GM12878 (cell line): ENCODE results near the gene STK11. TPM values are rescaled to one million over a fixed set of nuclear protein-coding genes. Genes with fewer than 3 reads are reported as not detected.

Experiments used
- ATAC-seq: fragments of 200-7000 bp; cut with Tn5 transposase; 3 replicates; pipeline ENCODE4 v1.9.1; 2020; ENCODE audit warnings: mild to moderate bottlenecking, moderate library complexity
- BruUV-seq: library from RNA; stranded (reverse); fragments of 400-500 nt; replicated peaks from 2 replicates; lab custom pipeline; 2021; lab: Mats Ljungman, UMichigan
- CTCF ChIA-PET: fragments of 300-600 bp; sonication (Branson Sonifier 250); formaldehyde crosslinking; extraction: SDS; loops from one replicate; lab custom pipeline; 2021; ENCODE audit warnings: inconsistent platforms; lab: Yijun Ruan, JAX
- POLR2A ChIA-PET: fragments of 350-600 bp; formaldehyde crosslinking; extraction: SDS; loops from one replicate; lab custom pipeline; 2021; ENCODE audit warnings: inconsistent platforms; lab: Charles Lee
- RAD21 ChIA-PET: fragments of 300-600 bp; sonication (Branson Sonifier 250); formaldehyde crosslinking; loops from one replicate; lab custom pipeline; 2023; ENCODE audit warnings: antibody characterized with exemption; ENCODE audit not compliant: unreplicated experiment; lab: Charles Lee
- SMC1A ChIA-PET: fragments of 300-600 bp; sonication (Branson Sonifier 250); formaldehyde crosslinking; loops from one replicate; lab custom pipeline; 2023; ENCODE audit not compliant: unreplicated experiment, uncharacterized antibody; lab: Charles Lee
- DNase-seq: peaks from one replicate; pipeline ENCODE4 v3.0.0-alpha.2; 2011; ENCODE audit warnings: low read depth, low spot score
- FAIRE-seq: peaks from 3 replicates; lab custom pipeline; 2011; peaks lifted over from hg19 to GRCh38; lab: Jason Lieb, UNC
- H2AFZ ChIP-seq: 2 replicates; pipeline ENCODE4 v1.6.0; 2011; ENCODE audit warnings: low read depth, low read length, control low read depth; ENCODE audit not compliant: control insufficient read depth
- H3K27ac ChIP-seq: 2 replicates; pipeline ENCODE4 v1.5.1; 2011; ENCODE audit warnings: control low read depth; ENCODE audit not compliant: control insufficient read depth, insufficient read depth
- H3K27me3 ChIP-seq, 2 experiments: replicated peaks in 1 of 2; 2 replicates each; pipeline versions ENCODE4 v1.6.0 to v1.6.1; 2011; ENCODE audit warnings: low read length in 1 of 2; ENCODE audit not compliant: control insufficient read depth in 2 of 2, insufficient read depth in 2 of 2
- H3K36me3 ChIP-seq, 2 experiments: 2 replicates each; pipeline ENCODE4 v1.5.1; 2011; ENCODE audit warnings: low read length in 1 of 2; ENCODE audit not compliant: control insufficient read depth in 2 of 2, insufficient read depth in 2 of 2
- H3K4me1 ChIP-seq: 2 replicates; pipeline ENCODE4 v1.6.1; 2011; ENCODE audit warnings: mild to moderate bottlenecking, low read length, moderate library complexity, mixed read lengths; ENCODE audit not compliant: control insufficient read depth, insufficient read depth
- H3K4me2 ChIP-seq: 2 replicates; pipeline ENCODE4 v1.6.0; 2011; ENCODE audit warnings: control low read depth; ENCODE audit not compliant: control insufficient read depth, insufficient read depth
- H3K4me3 ChIP-seq: fragments of 200-600 bp; sonication (generic); 2 replicates; pipeline ENCODE4 v1.5.1; 2016
- H3K79me2 ChIP-seq: 2 replicates; pipeline ENCODE4 v1.6.0; 2011; ENCODE audit warnings: low read length; ENCODE audit not compliant: control insufficient read depth, insufficient read depth
- H3K9ac ChIP-seq: 2 replicates; pipeline ENCODE4 v1.8.0; 2011; ENCODE audit warnings: low read length, control low read depth, mixed read lengths; ENCODE audit not compliant: control insufficient read depth, insufficient read depth
- H3K9me3 ChIP-seq: replicated peaks from 3 replicates; pipeline ENCODE4 v1.5.1; 2011; ENCODE audit warnings: mild to moderate bottlenecking, low read length; ENCODE audit not compliant: control insufficient read depth, insufficient read depth
- H4K20me1 ChIP-seq: 2 replicates; pipeline ENCODE4 v1.6.0; 2011; ENCODE audit not compliant: control insufficient read depth, insufficient read depth
- LARP7 ChIP-seq: fragments of 450-650 bp; IDR thresholded peaks from 2 replicates; pipeline ENCODE4 v1.6.1; 2017; ENCODE audit warnings: mild to moderate bottlenecking
- POLR2AphosphoS2 ChIP-seq: IDR thresholded peaks from 2 replicates; pipeline ENCODE4 v1.6.1; 2011; ENCODE audit warnings: low read depth, mild to moderate bottlenecking, low read length, improper control_type of control experiment, moderate library complexity
- ZBTB40 ChIP-seq: fragments of 450-650 bp; IDR thresholded peaks from 2 replicates; pipeline ENCODE4 v1.6.1; 2016; ENCODE audit warnings: mild to moderate bottlenecking, moderate library complexity, borderline replicate concordance
- WGBS: methylation state at CpG from one replicate; pipeline ENCODE4 v1.1.6; 2016; ENCODE audit warnings: low lambda C conversion rate; ENCODE audit not compliant: insufficient replicate concordance, insufficient coverage; ENCODE audit errors: missing lambda C conversion rate; 5-methylcytosine and 5-hydroxymethylcytosine counted together
- in situ Hi-C: fragments of 300-500 bp; cut with MboI; formaldehyde crosslinking; loops from 9 replicates; pipeline ENCODE4 v1.14.3; 2018; ENCODE audit warnings: mixed read lengths
- intact Hi-C: fragments of 100-400 bp; cut with micrococcal nuclease; formaldehyde crosslinking; loops from one replicate; pipeline ENCODE4 v1.14.2; 2022; ENCODE audit not compliant: unreplicated experiment
- polyA plus RNA-seq, 11 experiments: library from polyadenylated mRNA; depleted of rRNA in 4 of 11; unstranded in 6 of 11; stranded (reverse) in 5 of 11; fragments of >200 nt; fragmentation: Nextera tagmentation in 4 of 11; fragmentation: Illumina TruSeq in 1 of 11; extraction: Ambion mirVana in 4 of 11; extraction: Trizol in 1 of 11; gene quantifications; 1 replicate in 1 of 11; 2 replicates in 10 of 11; pipeline versions ENCODE4 v1.2.1 to v1.2.3, GENCODE V29; 2011 to 2016; ENCODE audit warnings: inconsistent platforms in 2 of 11, missing spikeins in 2 of 11, low read depth in 1 of 11
- total RNA-seq, 4 experiments: library from RNA; depleted of rRNA in 3 of 4; stranded (reverse); fragments of >200 nt in 3 of 4; fragmentation: Illumina TruSeq in 1 of 4; extraction: Trizol in 1 of 4; gene quantifications; 2 replicates each; pipeline versions ENCODE4 v1.2.1 to v1.2.3, GENCODE V29; 2013 to 2021

The STK11 gene
- total and polyA plus RNA-seq, 10 of the 15 experiments (the other 5 are each of a cell fraction or from before 2014, with no cell fraction given): 0.33 to 71.0 (median 23.8) TPM

GRCh38 chr19:1240925-1241324, 35.3 kb downstream of the STK11 start:
- Histone ChIP-seq H2AFZ (no peak overlapping the region; the same call in 1 of the 2 replicates), H3K4me2 (peak overlapping the region; percentile 85), H3K36me3 (no peaks in the 10 kb centered on the region; a peak in 2 of 4 replicates), H3K9ac (peak overlapping the region; percentile 85), H3K27me3 (peaks cover 0 to 10% of the 10 kb centered on the region in 2 experiments; a peak in 3 of 4 replicates), H4K20me1 (no peaks in the 10 kb centered on the region), H3K27ac (no peak overlapping the region), H3K9me3 (no peaks in the 10 kb centered on the region; the same call in 2 of the 3 replicates), H3K4me3 (peak overlapping the region; percentile 60; the same call in 1 of the 2 replicates), H3K4me1 (peaks cover 24% of the 10 kb centered on the region)
- ATAC-seq: no peak
- intact Hi-C loops: loop anchor here (5.0 to 10.0 kb wide), 2 partner anchors 139 to 316 kb away; partner anchors contain the start of genes ARID3A and GPX4
- SMC1A ChIA-PET: interaction anchor here (1.4 to 6.9 kb wide), 2 partner anchors 26 to 128 kb away, joined by 7 to 172 read pairs; partner anchors contain the start of gene CIRBP
- no peak for FAIRE-seq
- CTCF ChIA-PET: interaction anchor here (0.7 to 6.1 kb wide), 13 partner anchors 12 to 377 kb away, joined by 3 to 363 read pairs (median 3); partner anchors contain the start of genes CIRBP, RNU6-2 and SBNO2
- TF ChIP-seq ZBTB40: peak; percentile 20; the same call in 1 of the 2 replicates
- TF ChIP-seq LARP7: 0 out of 2 replicates have a peak, but pooled peaks have one; percentile 37
- no peak for TF ChIP-seq POLR2AphosphoS2
- TF ChIP-seq, all 136 proteins: peak for 2
- in situ Hi-C loops: no loop called here
- no TSS peak for BruUV-seq
- peaks cover 17% of the 10 kb centered on the region for H3K79me2 ChIP-seq
- 30% methylated on average over 15 of the region's 15 CpGs for WGBS
- no peak for DNase-seq
- POLR2A ChIA-PET: interaction anchor here (0.7 to 7.7 kb wide), 3 partner anchors 25 to 333 kb away, joined by 3 to 184 read pairs (median 4); partner anchors contain the start of gene CIRBP
- RAD21 ChIA-PET: interaction anchor here (0.8 to 2.0 kb wide), 7 partner anchors 18 to 467 kb away, joined by 3 to 18 read pairs (median 4); partner anchors contain the start of gene CIRBP
